ENCODE results near the gene ABTB2.

The ABTB2 gene

DNA sequence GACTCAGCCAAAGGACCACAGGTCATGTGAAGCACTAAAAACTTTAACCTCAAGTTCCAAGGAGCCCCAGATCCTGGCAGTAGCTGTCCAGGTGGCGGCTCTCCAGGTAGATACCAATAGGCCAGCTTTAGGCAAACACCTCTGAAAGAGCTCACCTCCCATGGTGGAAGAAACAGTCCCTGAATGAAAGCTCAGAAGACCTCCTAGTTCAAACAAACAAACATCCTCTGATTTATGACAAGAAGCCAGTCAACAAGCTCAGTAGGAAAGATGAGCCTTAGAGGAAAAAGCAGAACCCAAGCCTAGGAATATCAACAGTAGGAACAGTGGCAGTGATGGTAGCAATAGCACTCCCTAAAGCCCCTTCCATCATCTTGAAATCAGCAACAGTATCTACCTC is 17.2 kb downstream of the ABTB2 start:
- no peak for DNase-seq

DNA sequence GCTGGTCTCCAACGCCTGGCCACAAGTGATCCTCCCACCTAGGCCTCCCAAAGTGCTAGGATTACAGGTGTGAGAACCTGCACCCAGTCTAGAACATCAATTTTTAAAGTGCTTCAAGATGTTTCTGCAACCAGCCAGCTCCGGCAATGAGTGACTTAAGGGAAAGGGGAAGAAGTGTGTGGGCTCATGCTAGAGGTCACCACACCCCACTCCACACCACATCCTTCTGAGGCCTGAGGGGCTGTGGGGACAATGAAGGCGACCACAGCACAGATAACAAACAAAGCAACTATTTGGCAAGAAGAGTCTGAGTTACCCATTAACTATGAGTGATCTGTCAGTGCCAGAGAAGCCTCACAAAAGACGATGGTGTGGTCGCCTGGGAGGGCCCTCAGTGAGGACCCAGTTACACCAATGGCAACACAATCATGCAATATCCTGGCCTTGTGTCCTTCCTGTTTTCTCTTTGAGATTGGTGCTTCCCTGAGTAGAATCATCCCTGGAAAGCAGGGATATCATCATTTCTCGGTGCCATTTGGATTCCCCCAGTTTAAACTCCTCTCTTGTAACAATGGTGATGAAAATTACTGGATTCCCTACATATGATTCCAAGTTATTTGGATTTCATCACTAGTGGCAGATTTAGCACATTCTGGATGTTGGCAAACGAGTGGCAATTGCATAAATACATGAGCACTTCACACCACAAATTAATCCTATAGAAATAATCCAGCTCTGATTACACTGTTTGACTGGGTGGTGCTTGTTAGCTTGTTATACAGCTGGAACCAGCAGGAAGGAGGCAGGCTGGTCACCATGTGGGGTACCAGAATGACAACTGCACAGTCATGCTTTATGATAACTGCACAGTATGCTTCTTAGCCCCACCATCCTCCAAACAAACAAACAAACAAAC is 18.4 kb downstream of the ABTB2 start:
- DNase-seq, result no peak

DNA sequence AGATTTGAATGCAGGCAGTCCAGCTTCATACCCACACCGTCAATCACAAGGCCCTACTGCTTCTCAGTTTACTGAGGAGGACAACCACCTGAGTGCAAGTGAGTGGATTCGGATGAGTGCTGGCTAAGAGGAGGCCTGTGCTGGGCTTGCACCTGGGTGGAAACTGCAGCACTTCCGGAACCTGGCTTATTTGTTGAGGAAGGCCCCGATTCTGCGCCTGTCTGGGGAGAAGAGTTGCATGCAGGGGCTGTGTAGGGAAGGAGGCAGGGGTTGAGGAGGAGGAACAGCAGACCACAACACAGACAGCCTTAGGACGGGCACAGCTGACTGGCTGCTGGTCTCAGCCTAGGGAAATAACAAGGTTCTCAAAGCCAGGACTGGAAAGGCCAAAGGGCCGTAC is 20.8 kb downstream of the ABTB2 start:
- DNase-seq, result no peak

DNA sequence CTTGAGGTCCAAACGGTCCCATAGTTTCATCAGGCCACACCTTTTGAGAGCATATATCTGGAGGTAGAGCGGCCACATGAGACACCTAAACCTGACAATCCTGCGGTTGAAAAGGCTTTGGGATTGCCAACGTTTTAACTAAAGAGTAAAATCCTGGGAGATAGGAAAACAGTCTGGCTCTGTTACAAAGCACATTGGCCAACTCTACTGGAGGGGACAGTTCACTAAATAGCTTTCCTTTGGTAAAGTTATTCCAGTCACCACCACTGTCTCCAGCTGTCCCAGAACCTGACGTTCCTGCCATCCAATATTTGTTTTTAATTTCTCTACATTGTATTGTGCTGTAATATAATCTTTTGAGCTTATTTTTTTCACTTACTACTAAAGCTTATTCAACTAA is 22.0 kb downstream of the ABTB2 start:
- DNase-seq, result no peak

DNA sequence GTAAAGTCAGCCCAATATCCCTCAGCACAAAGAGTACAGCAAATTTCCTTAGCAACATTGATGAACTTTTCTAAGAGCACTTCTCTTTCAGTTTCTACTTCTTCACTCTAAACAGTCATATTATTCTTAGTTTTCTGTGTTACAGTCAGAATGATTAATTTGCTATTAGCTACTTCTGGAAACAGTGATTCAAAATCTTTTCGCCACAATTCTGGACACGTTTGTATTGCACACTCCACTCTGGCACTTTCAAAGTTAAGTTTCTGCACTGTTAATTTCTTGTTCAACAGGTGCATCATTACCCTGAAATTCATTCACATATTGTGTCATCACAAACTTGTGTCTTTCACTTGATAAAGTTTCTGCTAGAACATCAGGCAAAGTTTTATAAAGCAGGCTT is 22.5 kb downstream of the ABTB2 start:
- DNase-seq, result no peak

DNA sequence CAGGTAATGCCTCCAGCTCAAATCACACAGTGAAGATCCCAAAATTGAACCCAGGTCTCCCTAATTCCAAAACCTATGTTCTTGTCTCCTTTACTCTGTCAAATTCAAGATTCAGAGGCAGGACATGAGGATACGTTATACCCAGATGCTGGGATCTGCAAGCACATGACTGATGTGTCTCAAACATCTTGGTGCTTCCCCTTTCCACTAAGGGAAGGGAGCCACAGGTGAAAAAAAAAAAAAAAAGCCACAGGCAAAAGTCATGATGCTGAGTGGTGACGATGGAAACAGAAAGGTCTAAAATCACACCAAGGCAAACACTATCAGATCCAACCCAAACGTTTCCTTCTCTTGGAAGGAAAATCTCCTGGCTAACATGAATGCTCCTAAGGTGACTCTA is 24.0 kb downstream of the ABTB2 start:
- no peak for DNase-seq

DNA sequence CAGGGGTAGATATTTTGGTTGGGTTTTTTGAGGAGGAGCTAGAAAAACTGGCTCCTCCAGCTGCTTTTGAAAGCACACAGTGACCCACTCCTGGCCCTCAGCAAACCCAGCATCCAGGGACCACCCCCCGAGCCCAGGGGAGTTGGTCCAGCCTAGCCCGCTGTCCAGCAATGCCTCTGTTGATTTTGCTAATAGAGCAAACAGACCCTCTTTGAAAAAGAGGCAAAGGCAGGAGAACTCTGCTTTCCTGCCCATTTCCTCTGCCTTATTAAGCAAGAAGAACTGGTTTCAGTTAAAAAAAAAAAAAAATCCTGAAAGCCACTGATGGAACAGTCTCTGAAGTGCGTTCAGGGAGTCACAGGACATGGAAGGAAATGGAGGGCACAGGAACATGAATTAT is 25.3 kb downstream of the ABTB2 start:
- DNase-seq, result no peak

DNA sequence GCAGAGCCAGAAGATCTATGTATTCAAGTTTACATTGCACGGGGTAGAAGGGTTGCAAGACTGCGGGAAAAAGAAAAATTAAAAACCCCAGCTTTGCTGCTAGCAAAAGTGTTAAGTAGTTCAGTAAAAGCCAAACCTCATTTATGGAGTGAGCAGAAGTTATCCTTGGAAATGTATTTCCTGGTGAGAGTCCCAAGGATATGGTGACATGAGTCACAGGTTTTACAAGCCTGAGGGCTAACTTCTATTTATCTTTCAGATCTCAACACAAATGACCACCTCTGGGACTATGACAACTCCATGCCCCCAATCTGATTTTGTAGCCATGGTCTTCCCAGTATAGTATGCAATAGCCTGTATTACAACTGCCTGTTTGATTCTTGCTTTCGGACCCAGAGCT is 26.1 kb downstream of the ABTB2 start:
- DNase-seq, result no peak

DNA sequence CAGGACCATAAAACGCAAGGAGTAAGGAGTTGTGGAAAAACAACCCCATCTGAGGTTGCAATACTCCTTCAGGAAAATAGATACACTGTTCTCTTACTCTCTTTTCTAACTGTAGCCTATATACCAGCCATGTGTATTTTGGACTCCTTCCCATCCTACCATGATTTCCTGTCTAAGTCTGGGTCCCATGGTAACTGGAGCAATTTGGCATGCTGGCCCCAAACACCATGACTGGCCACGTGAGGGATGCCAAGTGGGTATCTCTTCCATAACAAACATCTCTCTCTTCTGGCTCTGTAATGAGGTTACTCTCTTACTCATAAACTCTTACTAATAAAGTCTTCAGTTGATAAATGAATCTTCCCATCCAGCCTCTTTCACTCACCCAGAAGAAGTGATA is 26.5 kb downstream of the ABTB2 start:
- no peak for DNase-seq

DNA sequence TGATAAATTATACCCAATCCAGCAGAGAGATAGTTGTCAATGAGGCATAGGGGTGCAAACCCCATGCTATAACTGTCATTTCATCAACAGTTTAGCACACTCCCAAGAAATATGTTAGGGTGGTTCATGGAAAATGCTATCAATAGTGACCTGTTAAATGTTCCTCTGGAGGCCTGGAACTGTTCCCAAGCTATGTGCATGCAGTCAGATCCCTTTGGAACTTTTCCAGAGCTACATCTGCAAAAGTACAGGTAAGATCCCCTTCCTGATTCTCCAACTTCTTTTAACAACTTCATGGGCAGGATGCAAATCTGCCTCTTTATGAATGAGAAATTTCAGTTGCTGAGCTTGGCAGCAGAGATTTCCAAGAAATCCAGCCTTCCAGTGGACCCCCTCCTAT is 27.2 kb downstream of the ABTB2 start:
- no peak for DNase-seq

DNA sequence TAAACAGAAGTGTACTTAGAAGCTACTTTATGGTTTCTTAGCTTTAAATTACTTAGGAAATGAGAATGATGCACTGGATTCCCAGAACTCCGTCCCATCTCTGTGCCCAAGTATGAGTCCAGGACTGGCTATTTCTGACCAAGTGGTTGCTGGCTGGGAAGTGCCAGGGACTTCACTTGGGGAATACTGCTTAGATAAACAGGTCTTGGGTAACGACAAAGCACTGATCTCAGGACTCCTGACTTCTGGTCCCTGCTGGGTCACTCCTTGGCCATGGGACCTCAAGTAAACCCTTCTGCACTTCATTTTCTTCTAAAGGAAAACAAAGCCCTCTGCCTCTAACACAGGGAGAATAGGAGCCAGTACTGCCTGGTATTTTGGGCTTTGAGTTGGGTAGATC is 27.9 kb downstream of the ABTB2 start:
- no peak for DNase-seq

DNA sequence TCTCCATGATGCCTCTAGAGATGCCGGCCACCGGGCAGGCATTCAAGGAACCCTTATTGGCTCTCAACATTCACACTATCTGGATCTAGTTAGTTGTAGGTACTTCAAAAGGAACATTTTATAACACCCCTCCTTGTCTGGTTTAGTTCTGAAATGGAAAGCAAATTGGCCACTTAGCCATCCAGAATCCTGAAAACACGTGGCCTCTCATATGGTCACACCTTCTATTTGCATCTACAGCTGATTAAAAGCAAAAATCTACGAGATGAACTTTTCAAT is 29.2 kb downstream of the ABTB2 start:
- DNase-seq, result no peak

DNA sequence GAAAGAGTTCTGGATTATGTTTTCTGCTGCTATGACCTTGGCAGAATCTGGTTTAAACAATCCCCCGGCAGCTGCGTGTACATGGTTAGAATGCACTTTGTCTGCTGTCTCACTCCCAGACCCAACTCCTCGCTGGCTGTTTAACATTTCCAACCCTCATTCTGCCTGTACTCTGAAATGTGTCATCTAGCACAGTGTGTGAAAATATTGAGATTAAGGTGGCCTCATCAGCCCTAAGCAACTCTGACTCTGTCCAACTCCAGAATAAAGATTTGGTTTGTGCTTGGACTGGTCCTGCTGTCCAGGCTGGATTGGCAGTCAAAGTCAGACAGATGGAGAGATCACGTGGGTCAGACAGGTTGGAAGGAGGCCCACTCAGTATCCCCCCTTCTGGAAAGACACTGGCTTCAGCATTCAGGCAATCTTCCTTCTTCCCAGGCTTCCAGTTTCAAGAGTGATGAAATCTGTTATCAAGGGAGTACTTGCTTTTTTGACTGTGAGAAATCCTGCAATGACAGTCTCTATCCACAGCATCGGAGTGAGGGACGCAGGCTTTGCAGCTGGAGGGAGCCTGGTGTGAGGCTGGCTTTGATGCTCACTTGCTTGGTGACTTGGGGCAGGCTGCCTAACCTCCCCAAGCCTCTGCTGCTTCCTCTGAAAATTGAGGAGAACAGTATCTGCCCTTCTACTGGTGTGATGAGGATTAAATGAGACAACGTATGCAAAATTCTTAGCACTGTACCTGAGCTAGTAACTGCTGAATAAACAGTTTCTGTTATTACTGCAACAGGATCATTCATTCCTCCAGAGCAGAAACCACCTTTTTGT is 29.8 kb downstream of the ABTB2 start:
- no peak for DNase-seq

DNA sequence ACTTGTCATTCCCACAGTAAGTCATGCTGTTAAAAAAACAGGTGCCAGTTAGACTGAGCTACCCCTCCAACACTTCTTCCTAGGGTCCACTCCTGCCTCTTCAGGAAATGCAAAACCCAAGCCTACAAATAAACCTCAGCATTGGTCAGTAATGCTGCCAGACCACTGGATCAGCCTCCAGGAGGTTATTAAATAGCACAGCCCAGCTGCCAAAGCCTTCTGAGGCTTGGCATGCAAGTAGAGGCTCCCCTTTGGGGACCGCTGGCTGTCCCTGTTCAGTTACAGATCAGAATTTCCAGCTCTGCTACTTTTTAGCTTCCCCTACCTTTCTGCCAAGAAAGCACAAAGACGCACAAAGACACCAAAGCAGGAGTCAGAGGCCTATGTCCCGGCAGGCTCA is 33.3 kb downstream of the ABTB2 start:
- no peak for DNase-seq

DNA sequence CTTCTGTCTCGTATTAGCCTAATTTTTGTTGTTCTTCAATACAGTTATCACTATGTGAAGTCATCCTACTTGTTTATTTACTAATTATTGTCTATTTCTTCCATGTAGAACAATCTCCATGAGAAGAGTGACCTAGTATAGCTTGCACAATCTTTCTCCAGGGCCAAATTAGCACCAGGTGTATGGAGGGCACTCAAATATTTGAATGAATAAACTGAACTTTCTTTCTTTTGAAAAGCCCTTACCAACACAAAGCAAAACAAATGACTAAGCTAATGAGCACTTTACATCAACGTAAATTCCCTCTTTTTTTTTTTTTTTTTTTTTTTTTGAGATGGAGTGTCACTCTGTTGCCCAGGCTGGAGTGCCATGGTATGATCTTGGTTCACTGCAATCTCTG is 34.2 kb downstream of the ABTB2 start:
- DNase-seq, result no peak

DNA sequence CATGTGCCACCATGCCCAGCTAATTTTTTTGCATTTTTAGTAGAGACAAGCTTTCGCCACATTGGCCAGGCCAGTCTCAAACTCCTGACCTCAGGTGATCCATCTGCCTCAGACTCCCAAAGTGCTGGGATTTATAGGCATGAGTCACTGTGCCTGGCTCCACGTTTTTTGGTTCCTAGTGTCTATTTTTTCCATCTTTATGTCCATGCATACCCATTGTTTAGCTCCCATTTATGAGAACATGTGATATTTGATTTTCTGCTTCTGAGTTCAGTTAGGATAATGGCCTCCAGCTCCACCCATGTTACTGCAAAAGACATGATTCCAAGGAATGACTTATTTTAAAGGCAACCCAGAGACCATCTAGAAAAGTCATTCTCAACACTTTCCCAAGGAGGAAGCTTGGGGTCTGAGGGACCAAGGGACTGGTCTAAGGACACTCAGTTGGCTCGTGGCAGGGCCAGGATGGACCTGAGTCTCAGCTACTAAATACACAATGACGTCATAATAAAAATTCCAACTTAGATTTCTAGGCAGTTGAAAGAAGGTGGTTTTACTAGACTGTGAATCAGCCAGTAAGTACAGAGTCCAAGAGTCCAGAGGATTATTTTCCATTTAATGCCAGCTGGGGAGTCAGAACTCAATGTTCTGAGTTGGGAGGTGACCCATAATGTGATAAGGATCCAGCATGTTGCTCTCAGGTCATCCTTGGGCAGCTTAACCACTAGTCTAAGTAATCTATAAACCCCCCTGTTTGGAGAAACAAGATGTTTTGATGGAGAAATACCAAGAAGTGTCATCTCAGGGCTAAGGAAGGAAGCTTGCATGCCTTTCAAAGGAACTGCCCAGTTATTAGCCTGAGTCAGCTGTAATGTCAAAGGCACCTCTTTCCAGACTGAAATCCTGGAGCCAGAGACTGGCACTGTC is 39.4 kb downstream of the ABTB2 start:
- DNase-seq, result no peak

DNA sequence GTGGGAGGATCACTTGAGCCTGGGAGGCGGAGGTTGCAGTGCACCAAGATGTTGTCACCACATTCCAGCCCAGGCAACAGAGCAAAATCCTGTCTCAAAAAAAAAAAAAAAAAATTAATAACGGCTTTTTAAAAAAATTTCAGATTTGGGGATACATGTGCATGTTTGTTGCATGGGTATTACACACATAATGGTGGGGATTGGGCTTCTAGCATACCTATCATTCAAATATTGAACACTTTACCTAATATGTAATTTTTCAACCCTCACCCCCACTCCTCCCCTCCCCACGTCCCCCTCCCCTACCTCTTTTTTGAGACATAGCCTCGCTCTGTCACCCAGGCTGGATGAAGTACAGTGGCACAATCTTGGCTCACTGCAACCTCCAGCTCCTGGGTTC is 40.1 kb downstream of the ABTB2 start:
- no peak for DNase-seq

DNA sequence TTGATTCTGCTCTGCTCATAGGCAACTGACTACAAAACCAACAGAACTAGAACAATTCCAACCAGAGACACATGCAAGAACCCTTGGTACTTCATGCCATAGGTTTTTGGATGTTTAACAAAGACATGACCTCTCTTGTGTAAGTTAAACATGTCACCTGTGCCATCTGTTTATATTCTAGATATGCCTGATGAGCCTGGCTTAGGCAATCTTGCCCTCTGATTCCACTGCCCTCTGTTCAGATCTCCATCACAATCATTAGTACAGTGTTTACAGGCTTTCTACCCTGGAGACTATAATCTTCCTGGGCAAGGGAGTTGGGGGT is 40.8 kb downstream of the ABTB2 start:
- DNase-seq, result no peak

DNA sequence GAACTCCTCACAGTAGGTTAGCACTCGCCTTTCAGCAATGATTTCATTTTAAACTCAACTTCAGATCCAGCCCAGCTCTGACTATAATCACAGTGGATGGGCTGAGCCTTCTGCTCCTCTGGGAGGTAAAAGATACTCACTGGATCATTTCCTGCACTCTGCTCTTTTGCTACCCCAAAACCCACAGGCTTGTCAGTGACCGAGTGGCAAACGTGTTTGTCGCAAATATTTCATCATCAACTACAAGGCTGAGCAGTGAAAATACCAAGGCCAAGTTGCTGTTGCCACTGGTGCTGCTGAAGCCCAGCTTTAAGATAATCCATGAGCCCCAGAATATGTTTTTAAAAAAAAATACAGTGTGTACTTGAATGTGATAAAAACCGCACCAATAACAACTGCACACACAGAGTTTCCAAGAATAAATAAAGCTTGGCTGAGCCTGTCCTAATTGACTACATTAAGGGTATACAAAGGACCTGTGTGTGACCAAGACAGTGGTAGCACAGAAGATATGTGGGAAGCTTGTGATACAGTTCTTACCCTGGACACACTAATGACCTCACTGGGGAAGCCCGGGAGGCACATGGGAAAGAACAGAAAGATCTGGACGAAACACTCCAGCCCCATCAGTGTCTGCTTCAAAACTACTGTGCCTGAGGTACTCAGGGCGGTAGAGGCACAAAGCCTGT is 41.3 kb downstream of the ABTB2 start:
- DNase-seq, result no peak

DNA sequence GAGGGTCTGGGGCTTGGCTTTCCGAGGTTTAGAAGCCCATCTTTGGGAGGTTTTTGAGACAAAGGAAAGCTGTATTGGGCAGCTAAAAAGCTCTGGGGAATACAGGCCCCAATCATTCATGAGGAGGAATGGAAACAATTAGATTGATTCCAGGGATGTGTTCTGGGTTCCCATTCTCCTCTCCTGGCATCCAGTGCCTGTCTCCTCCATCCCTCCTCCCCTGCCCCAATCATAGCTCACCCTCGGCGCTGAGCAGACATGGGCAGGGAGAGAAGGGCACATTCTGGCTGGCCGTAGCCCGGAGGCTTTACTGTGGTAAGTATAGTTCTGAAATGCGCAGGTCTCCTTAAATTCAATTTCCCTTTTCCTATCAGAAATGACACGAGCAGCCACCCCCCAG is 42.4 kb downstream of the ABTB2 start:
- DNase-seq, result no peak

DNA sequence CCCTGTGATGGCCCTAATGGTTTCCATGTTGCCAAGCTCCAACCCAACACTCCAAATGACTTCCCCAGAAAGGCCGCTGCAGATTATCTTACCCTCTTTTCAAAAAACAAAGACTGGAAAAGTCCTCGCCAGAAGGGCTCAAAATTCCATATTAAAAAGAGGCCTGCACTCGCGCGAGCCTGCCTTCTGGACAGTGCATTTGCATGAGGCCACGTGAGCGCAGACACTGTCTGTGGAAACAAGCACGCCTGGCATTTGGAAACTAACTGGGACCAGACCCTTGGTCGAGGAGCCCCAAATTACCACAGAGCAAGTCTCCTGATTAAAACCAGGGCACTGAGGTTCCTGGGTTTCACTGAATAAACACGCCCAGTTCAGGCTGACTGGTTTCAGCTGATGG is 42.9 kb downstream of the ABTB2 start:
- no peak for DNase-seq

DNA sequence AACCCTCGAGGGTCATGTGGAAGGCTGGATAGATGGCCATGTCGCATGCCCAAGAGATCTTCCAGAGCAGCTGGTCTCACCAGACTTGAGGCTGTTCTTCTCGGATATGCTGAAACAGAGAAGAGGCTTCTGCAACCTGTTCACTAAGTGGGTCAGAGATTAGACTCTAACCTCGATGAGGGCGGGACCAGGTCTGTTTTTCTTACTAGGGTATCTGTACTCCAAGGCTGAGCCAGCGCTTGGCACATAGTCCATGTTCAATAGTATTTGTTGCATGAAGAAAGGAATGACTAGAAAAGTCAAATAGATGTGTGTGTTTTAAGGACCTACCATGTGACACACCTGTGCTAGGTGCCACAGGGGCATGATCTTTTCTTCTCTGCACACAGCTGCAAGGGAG is 43.6 kb downstream of the ABTB2 start:
- no peak for DNase-seq

DNA sequence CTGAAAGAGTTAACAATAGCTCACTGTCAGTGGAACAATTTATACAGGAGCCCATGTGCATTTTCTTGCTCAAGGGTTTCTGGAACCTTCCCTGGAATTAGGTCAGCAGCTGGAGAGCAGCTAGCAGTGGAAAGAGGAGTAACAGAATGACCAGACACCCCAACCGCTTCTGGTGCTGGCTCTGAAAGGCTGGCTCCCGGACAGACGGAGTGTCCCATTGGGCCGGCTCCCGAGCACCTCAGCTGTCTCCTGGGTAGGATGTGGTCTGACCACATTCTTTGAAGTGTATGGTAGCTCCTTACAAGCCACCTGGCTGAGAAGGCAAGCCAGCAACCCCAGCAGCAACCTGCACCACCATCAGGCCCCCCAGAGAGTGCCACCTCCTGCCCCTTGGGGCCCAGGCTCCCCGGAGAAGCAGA is 44.7 kb downstream of the ABTB2 start:
- peak; percentile 20 for DNase-seq

All from CD4-positive, alpha-beta T cell treated with Interleukin-21 for 1 hour (primary cell).